ENCODE results near the gene ZMYND15. TPM values are rescaled to one million over a fixed set of nuclear protein-coding genes. Genes with fewer than 3 reads are reported as not detected.
"Not testable (repeated sequence)": the region's sequence is repeated elsewhere in the genome, so short reads cannot be mapped to it uniquely, and the experiment has no call there.

Gene ZMYND15
- total RNA-seq, 1 donor from 2014 or later: 3.3 TPM

- DNase-seq (ENCODE audit: low spot score): no peak
- intact Hi-C loops (cut with DNase I): no loop called here
Observed at GRCh38 chr17:4712526-4712925, 27.1 kb upstream of the ZMYND15 start.

GRCh38 chr17:4714340-4715062, 25.1 kb upstream of the ZMYND15 start:
- ATAC-seq; intact Hi-C loops (cut with DNase I); DNase-seq (ENCODE audit: low spot score): not testable (repeated sequence)

More at GRCh38 chr17:4712526-4712925, 27.1 kb upstream of the ZMYND15 start:
- no peak for ATAC-seq

GRCh38 chr17:4715063-4715744, 24.4 kb upstream of the ZMYND15 start:
- DNase-seq (ENCODE audit: low spot score): no peak
- ATAC-seq: no peak
- intact Hi-C loops (cut with DNase I): no loop called here

- DNase-seq (ENCODE audit: low spot score): no peak
- no peak for ATAC-seq
- intact Hi-C loops (cut with DNase I): no loop called here
Observed at GRCh38 chr17:4716081-4716480, 23.6 kb upstream of the ZMYND15 start.

GRCh38 chr17:4717791-4718190, 21.8 kb upstream of the ZMYND15 start:
- ATAC-seq: no peak
- intact Hi-C loops (cut with DNase I): no loop called here
- no peak for DNase-seq (ENCODE audit: low spot score)

DNA sequence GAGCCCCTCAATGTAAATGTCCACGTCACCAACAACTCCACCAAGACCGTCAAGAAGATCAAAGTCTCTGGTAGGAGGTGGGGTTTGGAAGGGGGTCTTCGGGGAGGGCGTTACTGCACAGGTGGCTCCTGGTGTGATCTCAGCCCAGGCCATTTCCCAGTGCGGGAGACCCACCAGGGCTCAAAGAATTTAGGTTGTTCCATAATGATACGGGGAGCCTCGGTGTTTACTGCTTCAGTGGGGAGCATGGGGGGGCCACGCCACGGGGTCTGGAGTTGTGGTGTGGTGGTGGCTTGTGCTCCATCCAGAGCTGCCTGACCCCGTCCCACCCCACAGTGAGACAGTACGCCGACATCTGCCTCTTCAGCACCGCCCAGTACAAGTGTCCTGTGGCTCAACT, 21.4 kb upstream of the ZMYND15 start:
- ATAC-seq: no peak
- DNase-seq (ENCODE audit: low spot score): no peak
- intact Hi-C loops (cut with DNase I): no loop called here

DNA sequence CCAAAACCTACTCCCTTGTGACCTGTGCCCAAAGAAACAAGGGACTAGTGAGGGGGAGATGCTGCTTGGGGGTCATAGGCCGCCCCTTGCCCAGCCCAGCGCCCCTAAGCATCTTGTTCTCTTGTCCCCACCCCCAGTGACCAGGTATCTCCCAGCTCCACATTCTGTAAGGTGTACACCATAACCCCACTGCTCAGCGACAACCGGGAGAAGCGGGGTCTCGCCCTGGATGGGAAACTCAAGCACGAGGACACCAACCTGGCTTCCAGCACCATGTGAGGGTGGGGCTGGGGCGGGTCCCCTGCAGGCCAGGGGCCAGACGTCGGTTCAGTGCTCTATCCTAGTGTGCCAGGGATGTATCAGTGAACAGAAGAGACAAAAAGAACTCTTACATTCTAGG, 20.5 kb upstream of the ZMYND15 start:
- intact Hi-C loops (cut with DNase I): no loop called here
- no peak for DNase-seq (ENCODE audit: low spot score)
- no peak for ATAC-seq

- peak; percentile 24 for ATAC-seq
- no peak for DNase-seq (ENCODE audit: low spot score)
- intact Hi-C loops (cut with DNase I): no loop called here
Observed at GRCh38 chr17:4719684-4720221, 19.9 kb upstream of the ZMYND15 start.

GRCh38 chr17:4720787-4721186, 18.8 kb upstream of the ZMYND15 start:
- ATAC-seq (no peak), DNase-seq (ENCODE audit: low spot score) (no peak)
- intact Hi-C loops (cut with DNase I): no loop called here

- peak; percentile 68 for ATAC-seq
- intact Hi-C loops (cut with DNase I): no loop called here
- no peak for DNase-seq (ENCODE audit: low spot score)
Observed at GRCh38 chr17:4721203-4722135, 18.2 kb upstream of the ZMYND15 start.

GRCh38 chr17:4722678-4723240, 16.9 kb upstream of the ZMYND15 start:
- ATAC-seq: no peak
- intact Hi-C loops (cut with DNase I): no loop called here
- DNase-seq (ENCODE audit: low spot score): no peak

- no peak for ATAC-seq
- intact Hi-C loops (cut with DNase I): no loop called here
- no peak for DNase-seq (ENCODE audit: low spot score)
Observed at GRCh38 chr17:4724650-4725049, 15.0 kb upstream of the ZMYND15 start.

DNA sequence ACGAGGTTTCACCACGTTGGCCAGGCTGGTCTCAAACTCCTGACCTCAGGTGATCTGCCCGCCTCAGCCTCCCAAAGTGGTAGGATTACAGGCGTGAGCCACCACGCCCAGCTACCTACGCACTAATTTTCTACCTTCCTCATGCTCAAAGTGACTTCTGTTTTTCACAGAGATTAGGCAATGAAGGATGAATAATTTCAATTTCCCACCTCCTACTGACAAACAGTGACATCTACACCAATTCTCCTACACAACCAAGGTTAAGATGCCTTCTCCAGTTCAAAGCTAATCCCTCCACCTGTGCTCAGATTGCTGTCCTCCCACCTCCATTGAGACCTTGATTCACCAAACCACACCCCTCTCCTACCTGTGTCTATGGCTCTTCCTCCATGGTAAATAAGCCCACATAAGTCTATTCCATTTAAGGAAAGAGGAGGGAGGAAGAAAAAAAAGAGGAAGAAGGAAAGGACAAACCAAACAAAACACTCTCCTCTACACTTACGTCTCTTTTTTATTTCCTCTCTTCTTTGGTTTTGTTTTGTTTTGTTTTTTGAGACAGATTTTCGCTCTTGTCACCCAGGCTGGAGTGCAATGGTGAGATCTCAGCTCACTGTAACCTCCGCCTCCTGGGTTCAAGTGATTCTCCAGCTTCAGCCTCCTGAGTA, 13.9 kb upstream of the ZMYND15 start:
- no peak for DNase-seq (ENCODE audit: low spot score)

DNA sequence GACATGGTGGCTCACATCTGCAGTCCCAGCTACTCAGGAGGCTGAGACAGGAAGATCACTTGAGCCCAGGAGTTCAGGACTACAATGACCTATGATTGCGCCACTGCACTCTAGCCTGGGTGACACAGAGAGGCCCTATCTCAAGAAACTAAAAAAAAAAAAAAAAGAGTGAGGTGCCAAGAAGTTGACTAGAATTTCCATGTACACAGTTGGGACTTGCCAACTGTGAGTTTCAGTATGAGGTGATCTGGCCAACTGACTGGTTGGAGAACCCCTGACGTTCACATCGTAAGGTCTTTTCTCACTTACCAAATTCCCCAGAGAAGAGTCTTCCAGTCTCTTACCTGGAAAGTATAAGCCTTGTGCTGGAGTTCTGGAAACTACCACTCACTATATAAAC, 11.5 kb upstream of the ZMYND15 start:
- DNase-seq (ENCODE audit: low spot score) (no peak), ATAC-seq (no peak)
- intact Hi-C loops (cut with DNase I): no loop called here

More for the DNA sequence above, 13.9 kb upstream of the ZMYND15 start:
- intact Hi-C loops (cut with DNase I): no loop called here
- ATAC-seq: no peak

GRCh38 chr17:4733073-4733531, 6.5 kb upstream of the ZMYND15 start:
- DNase-seq (ENCODE audit: low spot score) (no peak), ATAC-seq (no peak)
- intact Hi-C loops (cut with DNase I): loop anchor here (2.0 to 10.0 kb wide), 2 partner anchors 50 to 152 kb away; no protein-coding TSS in a partner anchor

DNA sequence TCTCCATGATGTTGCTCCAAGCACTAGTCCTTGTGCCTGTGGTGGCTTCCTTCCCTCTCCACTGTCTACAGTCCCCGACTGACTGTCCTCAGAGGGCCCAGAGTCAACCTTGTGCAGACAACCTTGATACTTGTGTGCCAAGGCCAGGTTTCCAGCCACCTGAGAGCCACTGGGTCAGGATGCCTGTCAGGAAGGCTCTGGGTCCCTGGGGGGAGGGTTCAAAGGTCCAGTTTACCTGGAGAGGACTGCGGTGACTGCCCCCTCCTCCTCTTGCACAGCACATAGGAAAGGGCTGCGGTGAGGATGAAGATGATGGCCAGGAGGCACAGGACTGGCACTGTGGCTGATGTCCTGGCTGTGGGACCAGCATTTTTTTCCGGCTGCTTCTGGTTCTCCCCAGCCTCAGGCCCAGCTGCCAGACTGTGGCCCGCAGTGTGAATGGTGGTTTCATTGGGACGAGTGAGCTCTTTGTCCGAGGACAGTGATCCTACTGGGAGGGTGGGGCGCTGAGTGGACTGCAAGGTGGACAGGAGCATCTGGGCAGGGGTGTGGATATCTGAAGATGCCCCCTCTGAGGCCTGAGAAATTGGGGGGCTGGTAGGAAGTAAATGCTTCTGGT, 4.7 kb upstream of the ZMYND15 start:
- DNase-seq (ENCODE audit: low spot score): no peak
- no peak for ATAC-seq
- intact Hi-C loops (cut with DNase I): loop anchor here (10.0 kb wide), 1 partner anchor 150 kb away; no protein-coding TSS in a partner anchor

GRCh38 chr17:4735876-4736651, 3.6 kb upstream of the ZMYND15 start:
- DNase-seq (ENCODE audit: low spot score): no peak
- intact Hi-C loops (cut with DNase I): loop anchor here (10.0 kb wide), 1 partner anchor 149 kb away; no protein-coding TSS in a partner anchor
- ATAC-seq: peak; percentile 2

All from sciatic nerve (tissue), 2 donors.